ENCODE results near the gene BNC2. TPM values are rescaled to one million over a fixed set of nuclear protein-coding genes. Genes with fewer than 3 reads are reported as not detected.

BNC2 gene
- total RNA-seq, 1 experiment from 2014 or later: 43.6 TPM

DNA sequence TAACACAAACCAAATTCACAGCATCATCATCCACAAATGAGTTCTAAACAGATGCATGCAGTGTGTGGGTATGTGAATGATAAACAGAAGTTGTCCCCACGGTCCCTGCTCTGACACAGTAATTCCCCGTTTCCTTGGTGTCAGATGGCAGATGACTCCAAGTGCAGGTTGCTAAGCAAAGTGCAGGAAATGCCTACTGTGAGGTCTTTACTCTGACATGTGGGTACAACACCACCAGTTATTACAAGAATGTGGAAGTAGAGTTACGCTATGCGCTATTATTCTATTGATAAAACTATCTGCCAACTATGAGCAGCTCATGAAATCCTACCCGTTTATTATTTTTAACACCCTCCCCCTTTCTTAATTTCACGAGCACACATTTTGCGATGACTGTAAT, 448.9 kb downstream of the BNC2 start:
- no CpG with 5 or more reads among the region's 7 CpGs for WGBS (ENCODE audit: extremely low coverage, insufficient read length, low lambda C conversion rate)
- Histone ChIP-seq H4K5ac (ENCODE audit: insufficient read length, low read depth, low read length) (no peak overlapping the region), H3K27ac (ENCODE audit: insufficient read length, low read depth, low read length) (no peak overlapping the region)

More for the DNA sequence above, 448.9 kb downstream of the BNC2 start:
- no peak overlapping the region for H4K8ac ChIP-seq (replicated peaks; ENCODE audit: insufficient read length, low read depth, low read length)
- H3K27me3 ChIP-seq (ENCODE audit: insufficient read depth, low read length): no peaks in the 10 kb centered on the region
- H3K27ac Mint-ChIP-seq: peak overlapping the region in 1 of 3 experiments; percentile 13; a peak in 1 of 7 replicates
- H3K9ac ChIP-seq (ENCODE audit: extremely low read depth, insufficient read length, low read length): no peak overlapping the region
- no peaks in the 10 kb centered on the region for H3K23me2 ChIP-seq (ENCODE audit: insufficient read length, low read depth, low read length, poor library complexity, severe bottlenecking)
- no peak overlapping the region for H2BK20ac ChIP-seq (ENCODE audit: low read depth, low read length, poor library complexity, severe bottlenecking)
- no peak overlapping the region for H3K4ac ChIP-seq (ENCODE audit: low read depth, low read length)
- no peaks in the 10 kb centered on the region for H3K79me1 ChIP-seq (ENCODE audit: insufficient read depth, low read depth, low read length, poor library complexity, severe bottlenecking)
- no peak overlapping the region for H3K23ac ChIP-seq (ENCODE audit: insufficient read length, low read depth, low read length)
- H3K9me3 Mint-ChIP-seq: no peaks in the 10 kb centered on the region
- peak overlapping the region; percentile 6 for H3K4me2 ChIP-seq (ENCODE audit: insufficient read depth, insufficient read length, low read length)
- H2BK120ac ChIP-seq (ENCODE audit: low read depth, low read length, poor library complexity, severe bottlenecking): no peak overlapping the region
- peaks cover 40 to 41% of the 10 kb centered on the region in 2 experiments for H3K4me1 Mint-ChIP-seq
- H4K20me1 ChIP-seq (ENCODE audit: control insufficient read depth, insufficient read depth, insufficient read length): no peaks in the 10 kb centered on the region
- no peak overlapping the region for H3K14ac ChIP-seq (ENCODE audit: insufficient read depth, low read length)
- no peak overlapping the region for H3K56ac ChIP-seq (ENCODE audit: insufficient read length, low read depth, low read length)
- H3T11ph ChIP-seq (ENCODE audit: low read length): no peak overlapping the region
- peak; percentile 42 for DNase-seq
- H2AK5ac ChIP-seq (ENCODE audit: insufficient read length, low read length): no peak overlapping the region
- H3K79me2 ChIP-seq (ENCODE audit: insufficient read depth, low read length): no peaks in the 10 kb centered on the region
- no peak overlapping the region for H2BK12ac ChIP-seq (ENCODE audit: insufficient read length, low read depth, low read length)
- H2BK5ac ChIP-seq (ENCODE audit: insufficient read length, low read length): no peak overlapping the region
- H2AFZ ChIP-seq (ENCODE audit: low read length): no peak overlapping the region
- H3K36me3 Mint-ChIP-seq (ENCODE audit: insufficient read depth in 1 of 3, low read depth in 3 of 3): peaks cover 12 to 16% (median 14%) of the 10 kb centered on the region in 3 experiments; a peak in 6 of 7 replicates
- no peak overlapping the region for H4K91ac ChIP-seq (ENCODE audit: insufficient read length, low read depth, low read length)
- H3K18ac ChIP-seq (ENCODE audit: insufficient read length, low read depth, low read length): no peak overlapping the region
- H2BK15ac ChIP-seq (ENCODE audit: low read depth, low read length): no peak overlapping the region
- peaks cover 9% of the 10 kb centered on the region; the same call in 1 of the 2 replicates for H3K4me1 ChIP-seq (ENCODE audit: insufficient read depth, low read length)
- no peak overlapping the region for H3K4me3 Mint-ChIP-seq
- TF ChIP-seq, protein P1, sequence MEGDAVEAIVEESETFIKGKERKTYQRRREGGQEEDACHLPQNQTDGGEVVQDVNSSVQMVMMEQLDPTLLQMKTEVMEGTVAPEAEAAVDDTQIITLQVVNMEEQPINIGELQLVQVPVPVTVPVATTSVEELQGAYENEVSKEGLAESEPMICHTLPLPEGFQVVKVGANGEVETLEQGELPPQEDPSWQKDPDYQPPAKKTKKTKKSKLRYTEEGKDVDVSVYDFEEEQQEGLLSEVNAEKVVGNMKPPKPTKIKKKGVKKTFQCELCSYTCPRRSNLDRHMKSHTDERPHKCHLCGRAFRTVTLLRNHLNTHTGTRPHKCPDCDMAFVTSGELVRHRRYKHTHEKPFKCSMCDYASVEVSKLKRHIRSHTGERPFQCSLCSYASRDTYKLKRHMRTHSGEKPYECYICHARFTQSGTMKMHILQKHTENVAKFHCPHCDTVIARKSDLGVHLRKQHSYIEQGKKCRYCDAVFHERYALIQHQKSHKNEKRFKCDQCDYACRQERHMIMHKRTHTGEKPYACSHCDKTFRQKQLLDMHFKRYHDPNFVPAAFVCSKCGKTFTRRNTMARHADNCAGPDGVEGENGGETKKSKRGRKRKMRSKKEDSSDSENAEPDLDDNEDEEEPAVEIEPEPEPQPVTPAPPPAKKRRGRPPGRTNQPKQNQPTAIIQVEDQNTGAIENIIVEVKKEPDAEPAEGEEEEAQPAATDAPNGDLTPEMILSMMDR (conservative IDR thresholded peaks at IDR 0.05): no peak
- no peaks in the 10 kb centered on the region for H3K27me3 Mint-ChIP-seq (ENCODE audit: low read depth)
- H3K9me3 ChIP-seq (ENCODE audit: control insufficient read depth, low read depth, low read length): no peaks in the 10 kb centered on the region

Data from H9 (cell line).